Dermis microvascular lymphatic vessel endothelial cell (primary cell): ENCODE results near the gene REL. TPM values are rescaled to one million over a fixed set of nuclear protein-coding genes. Genes with fewer than 3 reads are reported as not detected.

Experiments
- DNase-seq, 2 donors: peaks; one replicate each; pipeline versions ENCODE4 v3.0.0 to v3.0.0-alpha.2; 2010; ENCODE audit warnings: low read depth in 2 of 2
- total RNA-seq: library from RNA; depleted of rRNA; stranded (reverse); fragments of >200 nt; gene quantifications from 2 replicates; pipeline ENCODE4 v1.2.1, GENCODE V29; 2014

REL gene
- total RNA-seq, 1 donor from 2014 or later = 8.6 TPM

DNA sequence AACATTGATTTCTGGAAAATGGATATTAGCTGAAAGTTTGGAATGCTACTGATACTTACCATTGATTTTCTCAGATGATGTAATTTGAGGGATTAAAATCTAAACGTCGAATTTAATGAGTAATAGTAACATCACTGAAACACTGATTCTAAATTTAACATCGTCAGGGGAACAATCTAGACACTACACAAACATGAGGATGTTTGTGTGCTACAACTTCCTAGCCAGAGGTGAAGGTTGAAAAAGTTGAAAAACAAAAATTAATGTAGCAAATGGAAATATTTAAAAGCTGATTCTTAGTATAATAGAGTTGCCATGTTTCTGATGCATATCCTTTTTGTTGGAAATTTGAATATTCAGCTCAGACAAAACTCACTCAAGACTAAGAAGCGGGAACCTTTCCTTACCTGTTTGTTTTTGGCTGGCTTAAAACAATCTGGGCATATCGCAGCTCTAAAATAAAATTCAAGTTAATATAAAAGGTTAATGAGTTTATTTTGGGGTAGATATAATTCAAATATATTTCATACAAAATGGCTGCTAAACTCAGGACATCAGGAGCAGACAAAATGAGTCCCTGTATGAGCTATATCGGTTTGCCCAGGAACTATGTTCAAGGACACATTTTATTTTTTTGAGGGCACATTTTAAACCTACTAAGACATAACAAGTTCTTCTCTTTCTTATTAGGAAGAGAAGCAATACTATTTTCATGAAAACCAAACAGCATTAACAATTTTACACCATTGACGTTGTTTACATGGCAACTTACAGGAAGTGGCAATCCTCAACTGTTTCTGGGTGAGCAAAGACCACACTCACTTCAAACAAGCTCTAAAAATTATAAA is 83.5 kb downstream of the REL start:
- DNase-seq = peak; percentile 40 to 54

GRCh38 chr2:60965499-60965785 is 84.1 kb downstream of the REL start:
- no peak for DNase-seq

- DNase-seq = no peak
Measured at GRCh38 chr2:60966507-60967405, 85.4 kb downstream of the REL start.

GRCh38 chr2:60972889-60973656 is 91.7 kb downstream of the REL start:
- no peak for DNase-seq

- no peak for DNase-seq
Measured at GRCh38 chr2:60973705-60974104, 92.3 kb downstream of the REL start.

DNA sequence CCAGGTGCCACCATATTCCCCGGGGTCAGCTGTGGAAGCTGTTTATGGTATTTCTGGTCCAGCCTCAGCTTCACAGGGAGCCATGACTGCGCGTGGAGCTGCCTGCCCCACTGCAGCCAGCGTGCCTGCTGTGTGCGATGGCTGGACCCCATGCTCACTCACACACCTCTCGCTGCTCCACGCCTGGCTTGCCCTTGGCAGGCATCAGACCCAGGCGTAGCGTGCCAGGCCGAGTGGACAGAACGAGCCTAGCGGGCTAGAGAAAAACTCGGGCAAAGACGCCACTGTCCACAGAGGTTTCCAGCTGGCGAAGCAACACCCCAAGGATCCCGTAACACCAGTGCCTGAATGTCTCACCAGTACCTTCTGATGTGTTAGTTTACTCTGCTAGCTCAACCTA is 93.3 kb downstream of the REL start:
- no peak for DNase-seq

Other genes with a start within 250 kb of the REL start
- 10.7 and 16.1 TPM in 2 replicates for gene PAPOLG, start 125.3 kb upstream of the REL start, total RNA-seq
- 37.9 and 41.1 TPM in 2 replicates for gene PEX13, start 136.1 kb downstream of the REL start, total RNA-seq
- 5.4 and 6.2 TPM in 2 replicates for gene PUS10, start 136.7 kb downstream of the REL start, total RNA-seq
- gene SANBR, start 184.3 kb downstream of the REL start, total RNA-seq = 8.7 and 11.0 TPM in 2 replicates